ENCODE measurements around the gene CPNE2. TPM values are rescaled to one million over a fixed set of nuclear protein-coding genes. Genes with fewer than 3 reads are reported as not detected.

The CPNE2 gene
- total RNA-seq, 1 experiment from 2014 or later, result 35.2 TPM

DNA sequence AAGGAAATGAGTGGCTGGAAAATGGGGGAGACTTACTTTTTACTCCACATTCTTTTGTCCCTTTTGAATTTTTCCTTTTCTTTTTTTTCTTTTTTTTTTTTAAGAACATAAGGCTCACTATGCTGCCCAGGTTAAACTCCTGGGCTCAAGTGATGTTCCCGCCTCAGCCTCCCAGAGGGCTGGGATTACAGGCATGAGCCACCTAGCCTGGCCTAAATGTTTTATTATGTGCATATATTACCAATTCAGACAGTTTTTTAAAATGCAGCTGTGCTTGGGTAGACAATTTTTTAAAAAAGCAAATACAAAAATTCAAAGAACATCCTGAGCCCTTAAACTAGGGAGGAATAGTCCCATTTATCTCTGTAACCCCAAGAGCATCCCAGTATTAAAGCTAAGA is 65.2 kb downstream of the CPNE2 start:
- intact Hi-C loops (cut with micrococcal nuclease; ENCODE audit: unreplicated experiment), result no loop called here
- peaks cover 9% of the 10 kb centered on the region; the same call in 1 of the 2 replicates for H3F3A ChIP-seq (ENCODE audit: insufficient read depth, low read depth)
- H3K36me3 ChIP-seq (ENCODE audit: low read depth), result peaks cover 37% of the 10 kb centered on the region
- no peak for DNase-seq
- H3K79me2 ChIP-seq (ENCODE audit: low read depth), result no peaks in the 10 kb centered on the region
- H4K20me1 ChIP-seq (ENCODE audit: insufficient read depth), result no peaks in the 10 kb centered on the region; the same call in 1 of the 2 replicates
- H3K4me2 ChIP-seq, result no peak overlapping the region
- H3K27ac ChIP-seq, result no peak overlapping the region
- TF ChIP-seq EZH2 (IDR thresholded peaks at IDR 0.05; ENCODE audit: low read depth), result no peak
- TF ChIP-seq, protein P1, sequence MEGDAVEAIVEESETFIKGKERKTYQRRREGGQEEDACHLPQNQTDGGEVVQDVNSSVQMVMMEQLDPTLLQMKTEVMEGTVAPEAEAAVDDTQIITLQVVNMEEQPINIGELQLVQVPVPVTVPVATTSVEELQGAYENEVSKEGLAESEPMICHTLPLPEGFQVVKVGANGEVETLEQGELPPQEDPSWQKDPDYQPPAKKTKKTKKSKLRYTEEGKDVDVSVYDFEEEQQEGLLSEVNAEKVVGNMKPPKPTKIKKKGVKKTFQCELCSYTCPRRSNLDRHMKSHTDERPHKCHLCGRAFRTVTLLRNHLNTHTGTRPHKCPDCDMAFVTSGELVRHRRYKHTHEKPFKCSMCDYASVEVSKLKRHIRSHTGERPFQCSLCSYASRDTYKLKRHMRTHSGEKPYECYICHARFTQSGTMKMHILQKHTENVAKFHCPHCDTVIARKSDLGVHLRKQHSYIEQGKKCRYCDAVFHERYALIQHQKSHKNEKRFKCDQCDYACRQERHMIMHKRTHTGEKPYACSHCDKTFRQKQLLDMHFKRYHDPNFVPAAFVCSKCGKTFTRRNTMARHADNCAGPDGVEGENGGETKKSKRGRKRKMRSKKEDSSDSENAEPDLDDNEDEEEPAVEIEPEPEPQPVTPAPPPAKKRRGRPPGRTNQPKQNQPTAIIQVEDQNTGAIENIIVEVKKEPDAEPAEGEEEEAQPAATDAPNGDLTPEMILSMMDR (conservative IDR thresholded peaks at IDR 0.05), result no peak
- POLR2A ChIA-PET (ENCODE audit: unreplicated experiment), result no interaction called here
- BruUV-seq (replicated peaks), result no TSS peak
- CTCF ChIA-PET, result no interaction called here
- no peaks in the 10 kb centered on the region for H3K4me1 ChIP-seq (replicated peaks; ENCODE audit: insufficient read depth)
- no peak overlapping the region for H2AFZ ChIP-seq
- no peaks in the 10 kb centered on the region for H3K9me2 ChIP-seq (ENCODE audit: insufficient read depth)
- no peaks in the 10 kb centered on the region for H3K9me3 ChIP-seq (ENCODE audit: insufficient read depth, low read depth)
- no peak overlapping the region for H3K4me3 ChIP-seq
- H3K27me3 ChIP-seq (ENCODE audit: insufficient read depth, low read depth), result no peaks in the 10 kb centered on the region

DNA sequence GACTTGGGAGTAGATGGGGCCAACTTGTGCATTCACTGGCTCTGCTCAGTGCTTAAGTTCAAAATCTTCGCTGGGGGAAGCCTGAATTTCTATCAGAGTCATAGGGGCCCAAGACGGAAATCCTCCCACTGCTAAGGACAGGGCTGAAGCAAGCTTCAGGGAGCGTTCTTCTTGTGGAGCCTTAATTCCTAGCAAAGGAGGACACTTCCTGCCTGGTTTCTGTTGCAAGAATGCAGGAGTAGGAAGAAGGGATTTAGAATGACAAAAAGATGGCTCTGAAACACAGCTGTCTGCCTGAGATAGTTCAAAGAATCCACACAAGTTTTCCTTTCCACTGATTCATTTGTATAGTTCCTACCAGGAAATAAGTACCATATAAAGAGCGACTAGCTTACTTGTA is 67.1 kb downstream of the CPNE2 start:
- BruUV-seq (replicated peaks), result no TSS peak
- no peaks in the 10 kb centered on the region for H3K9me2 ChIP-seq (ENCODE audit: insufficient read depth)
- H3F3A ChIP-seq (ENCODE audit: insufficient read depth, low read depth), result peaks cover 5% of the 10 kb centered on the region; the same call in 1 of the 2 replicates
- TF ChIP-seq, protein P1 (conservative IDR thresholded peaks at IDR 0.05), result no peak
- TF ChIP-seq EZH2 (IDR thresholded peaks at IDR 0.05; ENCODE audit: low read depth), result no peak
- no peak overlapping the region for H2AFZ ChIP-seq
- CTCF ChIA-PET, result no interaction called here
- no peaks in the 10 kb centered on the region for H3K27me3 ChIP-seq (ENCODE audit: insufficient read depth, low read depth)
- H3K27ac ChIP-seq, result no peak overlapping the region
- H3K79me2 ChIP-seq (ENCODE audit: low read depth), result no peaks in the 10 kb centered on the region
- no peaks in the 10 kb centered on the region; the same call in 1 of the 2 replicates for H4K20me1 ChIP-seq (ENCODE audit: insufficient read depth)
- no peaks in the 10 kb centered on the region for H3K9me3 ChIP-seq (ENCODE audit: insufficient read depth, low read depth)
- H3K4me2 ChIP-seq, result no peak overlapping the region
- no peak for DNase-seq
- POLR2A ChIA-PET (ENCODE audit: unreplicated experiment), result interaction anchor here (0.6 kb wide), 2 partner anchors 26 to 1534 kb away, joined by 5 to 7 read pairs; partner anchors contain the start of gene PSME3IP1
- H3K36me3 ChIP-seq (ENCODE audit: low read depth), result peaks cover 32% of the 10 kb centered on the region
- no peak overlapping the region for H3K4me3 ChIP-seq
- intact Hi-C loops (cut with micrococcal nuclease; ENCODE audit: unreplicated experiment), result no loop called here
- no peaks in the 10 kb centered on the region for H3K4me1 ChIP-seq (replicated peaks; ENCODE audit: insufficient read depth)

- Histone ChIP-seq H3K4me2 (no peak overlapping the region), H3K4me3 (no peak overlapping the region), H3K36me3 (ENCODE audit: low read depth) (peaks cover 19% of the 10 kb centered on the region), H4K20me1 (ENCODE audit: insufficient read depth) (peaks cover 5% of the 10 kb centered on the region; the same call in 1 of the 2 replicates), H3K9me2 (ENCODE audit: insufficient read depth) (no peaks in the 10 kb centered on the region), H3K27me3 (ENCODE audit: insufficient read depth, low read depth) (no peaks in the 10 kb centered on the region), H3F3A (ENCODE audit: insufficient read depth, low read depth) (peaks cover 5% of the 10 kb centered on the region), H3K4me1 (replicated peaks; ENCODE audit: insufficient read depth) (no peaks in the 10 kb centered on the region), H2AFZ (no peak overlapping the region), H3K79me2 (ENCODE audit: low read depth) (no peaks in the 10 kb centered on the region), H3K9me3 (ENCODE audit: insufficient read depth, low read depth) (no peaks in the 10 kb centered on the region), H3K27ac (no peak overlapping the region)
- intact Hi-C loops (cut with micrococcal nuclease; ENCODE audit: unreplicated experiment), result loop anchor here (10.0 kb wide), 1 partner anchor 369 kb away; no protein-coding TSS in a partner anchor
- CTCF ChIA-PET, result no interaction called here
- POLR2A ChIA-PET (ENCODE audit: unreplicated experiment), result no interaction called here
- TF ChIP-seq, protein P1 (conservative IDR thresholded peaks at IDR 0.05), result no peak
- no peak for TF ChIP-seq EZH2 (IDR thresholded peaks at IDR 0.05; ENCODE audit: low read depth)
- no TSS peak for BruUV-seq (replicated peaks)
- no peak for DNase-seq
Measured at GRCh38 chr16:57163842-57164241, 71.5 kb downstream of the CPNE2 start.
